Retinal pigment epithelial cell (primary cell): ENCODE results near the gene SETD3.

Experiments
- DNase-seq: peaks from one replicate; pipeline ENCODE4 v3.0.0-alpha.2; 2010; ENCODE audit warnings: low read depth
- H3K4me3 ChIP-seq: 2 replicates; pipeline ENCODE4 v1.5.1; 2011; ENCODE audit warnings: mild to moderate bottlenecking, low read length, control low read depth, moderate library complexity
- TF ChIP-seq, protein P1 (sequence below): conservative IDR thresholded peaks from 2 replicates; pipeline ENCODE4 v1.5.1; 2011; ENCODE audit warnings: low read depth, low read length, control low read depth, inconsistent platforms

SETD3 gene

GRCh38 chr14:99506276-99506675, 25.6 kb upstream of the SETD3 start:
- DNase-seq = no peak
- TF ChIP-seq, protein P1, sequence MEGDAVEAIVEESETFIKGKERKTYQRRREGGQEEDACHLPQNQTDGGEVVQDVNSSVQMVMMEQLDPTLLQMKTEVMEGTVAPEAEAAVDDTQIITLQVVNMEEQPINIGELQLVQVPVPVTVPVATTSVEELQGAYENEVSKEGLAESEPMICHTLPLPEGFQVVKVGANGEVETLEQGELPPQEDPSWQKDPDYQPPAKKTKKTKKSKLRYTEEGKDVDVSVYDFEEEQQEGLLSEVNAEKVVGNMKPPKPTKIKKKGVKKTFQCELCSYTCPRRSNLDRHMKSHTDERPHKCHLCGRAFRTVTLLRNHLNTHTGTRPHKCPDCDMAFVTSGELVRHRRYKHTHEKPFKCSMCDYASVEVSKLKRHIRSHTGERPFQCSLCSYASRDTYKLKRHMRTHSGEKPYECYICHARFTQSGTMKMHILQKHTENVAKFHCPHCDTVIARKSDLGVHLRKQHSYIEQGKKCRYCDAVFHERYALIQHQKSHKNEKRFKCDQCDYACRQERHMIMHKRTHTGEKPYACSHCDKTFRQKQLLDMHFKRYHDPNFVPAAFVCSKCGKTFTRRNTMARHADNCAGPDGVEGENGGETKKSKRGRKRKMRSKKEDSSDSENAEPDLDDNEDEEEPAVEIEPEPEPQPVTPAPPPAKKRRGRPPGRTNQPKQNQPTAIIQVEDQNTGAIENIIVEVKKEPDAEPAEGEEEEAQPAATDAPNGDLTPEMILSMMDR = no peak
- H3K4me3 ChIP-seq = no peak overlapping the region

- H3K4me3 ChIP-seq = no peak overlapping the region
- DNase-seq = no peak
- TF ChIP-seq, protein P1 = no peak
Observed at GRCh38 chr14:99505089-99505488, 24.4 kb upstream of the SETD3 start.

DNA sequence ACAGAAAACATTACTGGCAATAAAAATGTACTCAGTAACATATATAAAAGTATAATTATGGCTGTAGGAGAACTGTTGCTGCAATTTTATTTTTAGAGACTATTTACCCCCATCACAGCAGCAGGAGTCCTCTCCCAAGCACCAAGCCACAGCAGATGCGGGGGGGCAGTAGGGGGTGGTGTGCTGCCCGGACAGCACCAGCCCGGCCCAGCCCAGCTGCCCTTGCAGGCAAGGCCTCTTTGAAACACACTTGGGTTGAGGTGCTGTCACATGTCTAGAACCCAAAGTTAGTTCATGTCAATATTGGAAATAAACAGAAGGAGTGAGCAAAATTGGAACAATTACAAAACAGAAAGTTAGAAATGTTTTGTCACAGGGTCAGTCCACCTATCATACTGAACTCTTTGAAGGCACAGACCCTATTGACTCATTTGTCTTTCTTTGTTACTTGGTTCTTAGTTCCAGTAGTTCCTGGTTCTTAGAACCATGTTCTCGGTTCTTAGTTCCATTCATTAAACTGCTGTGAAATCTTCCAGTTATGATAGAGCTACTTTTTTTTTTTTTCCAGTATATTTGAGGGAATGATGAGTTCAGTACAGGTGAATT, 23.3 kb upstream of the SETD3 start:
- H3K4me3 ChIP-seq = no peak overlapping the region
- no peak for DNase-seq
- TF ChIP-seq, protein P1 = no peak

DNA sequence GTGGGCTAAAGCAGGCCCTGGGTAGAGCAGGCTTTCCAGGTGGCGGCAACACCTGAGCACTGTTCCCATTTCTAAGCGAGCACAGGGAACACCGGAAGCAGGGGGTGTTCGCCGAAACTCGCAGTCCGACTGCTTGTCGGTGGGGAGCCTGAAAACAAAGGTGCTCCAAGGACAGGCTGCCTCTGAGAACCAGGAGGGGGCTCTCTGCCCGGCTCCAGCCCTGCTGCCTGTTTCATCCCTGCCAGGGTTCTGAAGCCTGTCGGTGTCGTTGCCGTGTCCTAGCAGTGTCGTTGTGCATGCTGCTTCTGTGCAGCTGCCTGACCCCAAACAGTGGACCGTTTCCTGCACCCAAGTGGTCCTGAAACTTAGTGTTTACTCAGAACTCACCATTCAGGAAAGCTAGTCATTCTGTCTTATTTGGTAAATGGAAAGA, 22.3 kb upstream of the SETD3 start:
- TF ChIP-seq, protein P1 = no peak
- H3K4me3 ChIP-seq = no peak overlapping the region
- no peak for DNase-seq

GRCh38 chr14:99497894-99498293, 17.2 kb upstream of the SETD3 start:
- no peak overlapping the region for H3K4me3 ChIP-seq
- DNase-seq = no peak
- TF ChIP-seq, protein P1 = no peak

DNA sequence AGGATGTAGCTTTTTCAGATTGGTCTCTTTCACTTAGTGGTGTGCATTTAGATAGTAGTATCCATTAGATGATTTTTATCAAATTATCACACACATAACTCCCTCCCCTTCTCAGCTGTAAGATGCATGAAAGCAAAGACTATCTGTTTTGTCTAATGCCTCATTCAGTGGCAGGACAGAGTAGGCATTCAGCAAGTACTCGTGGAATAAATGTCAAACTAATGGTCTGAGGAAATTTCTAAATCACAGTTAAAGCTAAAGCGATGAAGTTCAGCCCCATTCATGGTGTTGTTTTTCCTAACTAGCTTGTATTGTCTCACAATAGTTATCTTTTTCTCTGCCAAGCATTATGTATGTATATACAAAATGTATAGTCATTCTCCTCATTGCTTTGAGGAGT, 16.7 kb upstream of the SETD3 start:
- H3K4me3 ChIP-seq = no peak overlapping the region
- no peak for DNase-seq
- TF ChIP-seq, protein P1 = no peak

GRCh38 chr14:99484106-99484505, 3.4 kb upstream of the SETD3 start:
- TF ChIP-seq, protein P1 = no peak
- no peak for DNase-seq
- H3K4me3 ChIP-seq = no peak overlapping the region
